H1 (cell line): Measurements from ENCODE around the gene FANCD2OS. TPM values are rescaled to one million over a fixed set of nuclear protein-coding genes. Genes with fewer than 3 reads are reported as not detected.

ENCODE experiments used
- CTCF ChIA-PET: fragments of 300-600 bp; sonication (Branson Sonifier 250); formaldehyde crosslinking; loops from one replicate; lab custom pipeline; 2021; ENCODE audit not compliant: partially characterized antibody; lab: Charles Lee
- POLR2A ChIA-PET: fragments of 300-600 bp; sonication (Branson Sonifier 250); formaldehyde crosslinking; loops from one replicate; lab custom pipeline; 2021; ENCODE audit warnings: inconsistent platforms; ENCODE audit not compliant: partially characterized antibody; lab: Charles Lee
- DNase-seq, 2 experiments: peaks; one replicate each; pipeline versions ENCODE4 v3.0.0 to v3.0.0-alpha.2; 2010 to 2022; ENCODE audit warnings: low spot score in 2 of 2, low read depth in 1 of 2, mixed read lengths in 1 of 2
- FAIRE-seq: peaks from 2 replicates; lab custom pipeline; 2011; peaks lifted over from hg19 to GRCh38; lab: Jason Lieb, UNC
- H2AFZ ChIP-seq: 2 replicates; pipeline ENCODE4 v1.8.1; 2012; ENCODE audit warnings: low read length, inconsistent platforms
- H2AK5ac ChIP-seq: 2 replicates; pipeline ENCODE4 v1.6.1; 2013; ENCODE audit warnings: low read depth, low read length
- H2BK120ac ChIP-seq: replicated peaks from 2 replicates; pipeline ENCODE3; 2013; ENCODE audit warnings: low read depth, low read length, inconsistent platforms
- H2BK12ac ChIP-seq: 2 replicates; pipeline ENCODE4 v1.6.1; 2013; ENCODE audit warnings: low read depth, low read length
- H2BK15ac ChIP-seq: 2 replicates; pipeline ENCODE4 v1.6.1; 2013; ENCODE audit warnings: low read length
- H2BK20ac ChIP-seq: 2 replicates; pipeline ENCODE4 v1.6.1; 2013; ENCODE audit warnings: low read length
- H2BK5ac ChIP-seq: 2 replicates; pipeline ENCODE4 v1.6.1; 2013; ENCODE audit warnings: low read depth, low read length
- H3K14ac ChIP-seq: 2 replicates; pipeline ENCODE4 v1.6.1; 2013; ENCODE audit warnings: inconsistent platforms; ENCODE audit not compliant: insufficient read length
- H3K18ac ChIP-seq: 2 replicates; pipeline ENCODE4 v1.6.1; 2013; ENCODE audit warnings: low read length; ENCODE audit errors: extremely low read depth
- H3K23ac ChIP-seq: 2 replicates; pipeline ENCODE4 v1.6.1; 2013; ENCODE audit warnings: inconsistent platforms; ENCODE audit not compliant: insufficient read length
- H3K23me2 ChIP-seq: 2 replicates; pipeline ENCODE4 v1.6.1; 2013; ENCODE audit warnings: low read depth, low read length
- H3K27ac ChIP-seq: 2 replicates; pipeline ENCODE4 v1.6.1; 2011; ENCODE audit warnings: low read depth, low read length, inconsistent platforms
- H3K27me3 ChIP-seq, 4 experiments: replicated peaks in 1 of 4; 1 replicate in 1 of 4; 2 replicates in 3 of 4; pipeline versions ENCODE4 v1.6.1 to v1.8.1; 2011 to 2013; ENCODE audit warnings: low read length in 3 of 4, mild to moderate bottlenecking in 3 of 4, inconsistent platforms in 2 of 4, mixed read lengths in 2 of 4, moderate library complexity in 1 of 4; ENCODE audit not compliant: control insufficient read depth in 3 of 4, insufficient read depth in 3 of 4; ENCODE audit errors: extremely low read depth in 1 of 4
- H3K36me3 ChIP-seq, 4 experiments: 2 replicates each; pipeline versions ENCODE4 v1.6.1 to v1.8.1; 2011 to 2013; ENCODE audit warnings: mild to moderate bottlenecking in 4 of 4, low read length in 3 of 4, moderate library complexity in 2 of 4, control low read depth in 1 of 4, inconsistent platforms in 1 of 4; ENCODE audit not compliant: insufficient read depth in 4 of 4, control insufficient read depth in 2 of 4
- H3K4ac ChIP-seq: replicated peaks from 2 replicates; pipeline ENCODE3; 2013; ENCODE audit warnings: low read length, low read depth, mixed read lengths, inconsistent platforms; ENCODE audit not compliant: insufficient read length
- H3K4me1 ChIP-seq, 4 experiments: replicated peaks in 1 of 4; 1 replicate in 1 of 4; 2 replicates in 3 of 4; pipeline versions ENCODE4 v1.6.1 to v1.8.1; 2011 to 2013; ENCODE audit warnings: low read length in 3 of 4, inconsistent platforms in 2 of 4, mixed read lengths in 1 of 4; ENCODE audit not compliant: insufficient read depth in 4 of 4, control insufficient read depth in 3 of 4
- H3K4me2 ChIP-seq, 2 experiments: 2 replicates each; pipeline versions ENCODE4 v1.6.1 to v1.8.1; 2011 to 2013; ENCODE audit warnings: low read depth in 2 of 2, low read length in 2 of 2, control low read depth in 1 of 2, inconsistent platforms in 1 of 2, mild to moderate bottlenecking in 1 of 2; ENCODE audit not compliant: insufficient read depth in 1 of 2
- H3K4me3 ChIP-seq, 4 experiments: fragments of 200-600, 300-600 bp in 1 of 4; sonication (generic), shearing (Covaris generic), sonication (Bioruptor Twin) in 1 of 4; 2 replicates each; pipeline versions ENCODE4 v1.5.1 to v1.8.1; 2011 to 2016; ENCODE audit warnings: low read length in 4 of 4, low read depth in 3 of 4, control low read depth in 2 of 4, inconsistent platforms in 2 of 4, mild to moderate bottlenecking in 2 of 4, mixed read lengths in 1 of 4, moderate library complexity in 1 of 4; ENCODE audit not compliant: insufficient read depth in 2 of 4; ENCODE audit errors: extremely low read depth in 1 of 4
- H3K56ac ChIP-seq: replicated peaks from 2 replicates; pipeline ENCODE3; 2013; ENCODE audit warnings: low read depth, mild to moderate bottlenecking, mixed read lengths, low read length, inconsistent platforms; ENCODE audit not compliant: insufficient read length
- H3K79me1 ChIP-seq: 2 replicates; pipeline ENCODE4 v1.6.1; 2013; ENCODE audit warnings: low read depth, low read length, control low read depth
- H3K79me2 ChIP-seq, 2 experiments: 2 replicates each; pipeline versions ENCODE4 v1.6.1 to v1.8.1; 2012 to 2013; ENCODE audit warnings: low read length in 2 of 2, mild to moderate bottlenecking in 2 of 2, inconsistent platforms in 1 of 2; ENCODE audit not compliant: insufficient read depth in 2 of 2, control insufficient read depth in 1 of 2
- H3K9ac ChIP-seq, 4 experiments: replicated peaks in 1 of 4; 1 replicate in 1 of 4; 2 replicates in 3 of 4; pipeline versions ENCODE4 v1.6.1 to v1.8.1; 2011 to 2013; ENCODE audit warnings: low read depth in 3 of 4, low read length in 3 of 4, control low read depth in 2 of 4, mild to moderate bottlenecking in 2 of 4, moderate library complexity in 2 of 4, inconsistent platforms in 1 of 4; ENCODE audit errors: extremely low read depth in 1 of 4
- H3K9me3 ChIP-seq, 2 experiments: 2 replicates each; pipeline versions ENCODE4 v1.6.1 to v1.8.1; 2012 to 2013; ENCODE audit warnings: mild to moderate bottlenecking in 2 of 2, moderate library complexity in 2 of 2, control low read depth in 1 of 2, inconsistent platforms in 1 of 2, low read depth in 1 of 2, low read length in 1 of 2, mixed read lengths in 1 of 2; ENCODE audit not compliant: insufficient read depth in 2 of 2
- H4K20me1 ChIP-seq, 2 experiments: replicated peaks in 1 of 2; 2 replicates each; pipeline versions ENCODE3 to v1.8.1; 2011 to 2013; ENCODE audit warnings: inconsistent platforms in 2 of 2, low read length in 2 of 2, mild to moderate bottlenecking in 1 of 2; ENCODE audit not compliant: insufficient read depth in 2 of 2, control insufficient read depth in 1 of 2
- H4K5ac ChIP-seq: 2 replicates; pipeline ENCODE4 v1.6.1; 2013; ENCODE audit warnings: low read length, low read depth, mixed read lengths, inconsistent platforms; ENCODE audit not compliant: insufficient read length
- H4K8ac ChIP-seq: 2 replicates; pipeline ENCODE4 v1.8.0; 2013; ENCODE audit warnings: mild to moderate bottlenecking, moderate library complexity, low read length, inconsistent platforms; ENCODE audit not compliant: insufficient read depth; ENCODE audit errors: extremely low read depth
- H4K91ac ChIP-seq: replicated peaks from 2 replicates; pipeline ENCODE3; 2013; ENCODE audit warnings: low read length, mixed read lengths, inconsistent platforms; ENCODE audit not compliant: insufficient read length
- ASH2L ChIP-seq: fragments of 200-600, 300-600 bp; sonication (generic); IDR thresholded peaks from one replicate; pipeline ENCODE4 v1.7.1; 2017; ENCODE audit warnings: low read length
- ATF3 ChIP-seq: IDR thresholded peaks from 2 replicates; pipeline ENCODE4 v1.6.1; 2011; ENCODE audit warnings: low read depth, mild to moderate bottlenecking, low read length; ENCODE audit not compliant: insufficient read depth
- BCL11A ChIP-seq, 2 experiments: IDR thresholded peaks; one replicate each; pipeline ENCODE4 v1.6.1; 2011; ENCODE audit warnings: low read depth in 2 of 2, low read length in 2 of 2, mild to moderate bottlenecking in 2 of 2
- BRCA1 ChIP-seq: IDR thresholded peaks from 2 replicates; pipeline ENCODE4 v1.6.1; 2012; ENCODE audit warnings: low read depth, low read length, improper control_type of control experiment
- CBX5 ChIP-seq: fragments of 300-800, 300-1000 bp; sonication (generic); IDR thresholded peaks from 2 replicates; pipeline ENCODE4 v1.7.1; 2016; ENCODE audit warnings: antibody characterized with exemption, low read length, low read depth
- CHD1 ChIP-seq: IDR thresholded peaks from 2 replicates; pipeline ENCODE4 v1.6.1; 2012; ENCODE audit warnings: low read depth, low read length, improper control_type of control experiment
- CHD2 ChIP-seq: IDR thresholded peaks from 2 replicates; pipeline ENCODE4 v1.6.1; 2012; ENCODE audit warnings: low read length, improper control_type of control experiment
- CTBP2 ChIP-seq: IDR thresholded peaks from 2 replicates; pipeline ENCODE4 v1.7.0; 2011; ENCODE audit warnings: borderline replicate concordance, mild to moderate bottlenecking, moderate library complexity, mixed read lengths, low read length; ENCODE audit not compliant: insufficient read depth, insufficient read length
- KDM1A ChIP-seq: fragments of 200-600, 300-600 bp; sonication (generic); IDR thresholded peaks from 2 replicates; pipeline ENCODE4 v1.7.1; 2016; ENCODE audit warnings: mild to moderate bottlenecking, low read length, borderline replicate concordance
- KDM4A ChIP-seq: IDR thresholded peaks from one replicate; pipeline ENCODE4 v1.7.1; 2012; ENCODE audit warnings: low read depth, mild to moderate bottlenecking, moderate library complexity, low read length, inconsistent platforms; ENCODE audit not compliant: severe bottlenecking
- NANOG ChIP-seq: IDR thresholded peaks from 2 replicates; pipeline ENCODE4 v1.6.1; 2011; ENCODE audit warnings: low read length, low read depth, mild to moderate bottlenecking, inconsistent platforms; ENCODE audit not compliant: insufficient read depth, poor library complexity, severe bottlenecking
- POLR2AphosphoS5 ChIP-seq: IDR thresholded peaks from 2 replicates; pipeline ENCODE4 v1.6.1; 2011; ENCODE audit warnings: low read depth, low read length
- SIX5 ChIP-seq: IDR thresholded peaks from 2 replicates; pipeline ENCODE4 v1.6.1; 2011; ENCODE audit warnings: mild to moderate bottlenecking, low read depth, low read length
- SP4 ChIP-seq: IDR thresholded peaks from 2 replicates; pipeline ENCODE4 v1.6.1; 2012; ENCODE audit warnings: low read length, inconsistent platforms
- WGBS, 2 experiments: shearing (Covaris generic) in 1 of 2; methylation state at CpG; one replicate each; pipeline versions ENCODE4 v1.1.6 to v1.1.7; 2013 to 2015; ENCODE audit warnings: low lambda C conversion rate in 2 of 2, mixed read lengths in 2 of 2, inconsistent platforms in 1 of 2, low coverage in 1 of 2, missing lambda C conversion rate in 1 of 2; ENCODE audit not compliant: insufficient replicate concordance in 2 of 2, insufficient coverage in 1 of 2, insufficient read length in 1 of 2; ENCODE audit errors: extremely low coverage in 1 of 2, missing lambda C conversion rate in 1 of 2; 5-methylcytosine and 5-hydroxymethylcytosine counted together
- polyA plus RNA-seq, 7 experiments: library from polyadenylated mRNA; depleted of rRNA in 3 of 7; stranded (reverse) in 5 of 7; unstranded in 2 of 7; fragments of >200 nt in 5 of 7; fragments of 200-250 nt in 2 of 7; gene quantifications; 1 replicate in 5 of 7; 2 replicates in 1 of 7; 4 replicates in 1 of 7; pipeline versions ENCODE4 v1.2.1 to v1.2.3, GENCODE V29; 2011 to 2013; ENCODE audit warnings: missing spikeins in 2 of 7, mixed read lengths in 2 of 7
- total RNA-seq: library from RNA; stranded (reverse); fragmentation: NEBNext Ultra II Directional; extraction: Animal tissue kit (Norgen Biotek cat#: 25700); gene quantifications from 2 replicates; pipeline ENCODE4 v1.2.1, GENCODE V29; 2021

Gene FANCD2OS
- total and polyA plus RNA-seq, 2 of the 8 experiments (the other 6 are each of a cell fraction or from before 2014, with no cell fraction given), result not detected

- Histone ChIP-seq H3K9me3 (no peaks in the 10 kb centered on the region), H4K20me1 (peaks cover 0 to 8% of the 10 kb centered on the region in 2 experiments), H3K23me2 (no peaks in the 10 kb centered on the region), H3K23ac (no peak overlapping the region), H3K27ac (no peak overlapping the region), H2AK5ac (no peak overlapping the region), H3K27me3 (no peaks in the 10 kb centered on the region), H2BK12ac (no peak overlapping the region), H3K4ac (no peak overlapping the region), H3K36me3 (peaks cover 5 to 31% (median 14%) of the 10 kb centered on the region in 4 experiments; a peak in 6 of 8 replicates), H3K14ac (no peak overlapping the region), H4K91ac (no peak overlapping the region), H3K56ac (no peak overlapping the region), H2BK120ac (no peak overlapping the region), H4K5ac (no peak overlapping the region), H2AFZ (no peak overlapping the region), H3K79me2 (peaks cover 0 to 34% of the 10 kb centered on the region in 2 experiments; a peak in 2 of 4 replicates), H4K8ac (no peak overlapping the region), H3K18ac (no peak overlapping the region), H2BK5ac (no peak overlapping the region), H3K79me1 (peaks cover 5% of the 10 kb centered on the region; the same call in 1 of the 2 replicates), H3K4me2 (no peak overlapping the region), H3K9ac (no peak overlapping the region), H2BK20ac (no peak overlapping the region), H3K4me1 (no peaks in the 10 kb centered on the region), H3K4me3 (no peak overlapping the region), H2BK15ac (no peak overlapping the region)
- WGBS, 2 experiments, result 99% methylated on average over 4 of the region's 4 CpGs; no CpG with 5 or more reads in 1 of the 2 experiments
- ChIA-PET CTCF (interaction anchor here (1.4 kb wide), 1 partner anchor 12 kb away, joined by 3 read pairs; no protein-coding TSS in a partner anchor), POLR2A (interaction anchor here (0.6 to 1.4 kb wide), 2 partner anchors 10 to 13 kb away, joined by 3 read pairs; no protein-coding TSS in a partner anchor)
- FAIRE-seq, result no peak
- DNase-seq, result no peak
- TF ChIP-seq CBX5, result no peak
- TF ChIP-seq SP4, result no peak
- no peak for TF ChIP-seq POLR2AphosphoS5
- TF ChIP-seq CHD1, result no peak
- no peak for TF ChIP-seq KDM1A
- TF ChIP-seq KDM4A, result no peak
- no peak for TF ChIP-seq BRCA1
- TF ChIP-seq NANOG, result no peak
- no peak for TF ChIP-seq SIX5
- TF ChIP-seq CTBP2, result no peak
- TF ChIP-seq CHD2, result no peak
- TF ChIP-seq ASH2L, result no peak
- no peak for TF ChIP-seq ATF3
- TF ChIP-seq BCL11A (IDR thresholded peaks at IDR 0.05; ENCODE audit: low read depth in 2 of 2, low read length in 2 of 2), result no peak
Measured at GRCh38 chr3:10122724-10123123, 14.7 kb upstream of the FANCD2OS start.
